ENCODE data around the gene XCR1. TPM values are rescaled to one million over a fixed set of nuclear protein-coding genes. Genes with fewer than 3 reads are reported as not detected.

XCR1 gene
- total RNA-seq, 4 donors from 2014 or later = 0.38 to 8.2 (median 3.0) TPM

- 84 to 87% methylated on average over 6 of the region's 6 CpGs for WGBS, 2 donors
- DNase-seq (ENCODE audit: low spot score in 2 of 2) = no peak
Observed at GRCh38 chr3:45991341-45991740, 35.9 kb downstream of the XCR1 start.

GRCh38 chr3:45990181-45990580 is 37.1 kb downstream of the XCR1 start:
- intact Hi-C loops (cut with DNase I; ENCODE audit: low total_unique reads) = no loop called here
- WGBS, 2 donors = 45 to 51% methylated on average over 3 of the region's 3 CpGs
- no peak for TF ChIP-seq POLR2A (IDR thresholded peaks at IDR 0.05)
- no peak for TF ChIP-seq CTCF (IDR thresholded peaks at IDR 0.05)
- no peak overlapping the region for H3K4me3 ChIP-seq (ENCODE audit: low read depth, poor library complexity, severe bottlenecking)
- no peak for DNase-seq (ENCODE audit: low spot score in 2 of 2)

More at GRCh38 chr3:45991341-45991740, 35.9 kb downstream of the XCR1 start:
- TF ChIP-seq CTCF (IDR thresholded peaks at IDR 0.05) (no peak), POLR2A (IDR thresholded peaks at IDR 0.05) (no peak)
- H3K4me3 ChIP-seq (ENCODE audit: low read depth, poor library complexity, severe bottlenecking) = no peak overlapping the region
- intact Hi-C loops (cut with DNase I; ENCODE audit: low total_unique reads) = no loop called here

DNA sequence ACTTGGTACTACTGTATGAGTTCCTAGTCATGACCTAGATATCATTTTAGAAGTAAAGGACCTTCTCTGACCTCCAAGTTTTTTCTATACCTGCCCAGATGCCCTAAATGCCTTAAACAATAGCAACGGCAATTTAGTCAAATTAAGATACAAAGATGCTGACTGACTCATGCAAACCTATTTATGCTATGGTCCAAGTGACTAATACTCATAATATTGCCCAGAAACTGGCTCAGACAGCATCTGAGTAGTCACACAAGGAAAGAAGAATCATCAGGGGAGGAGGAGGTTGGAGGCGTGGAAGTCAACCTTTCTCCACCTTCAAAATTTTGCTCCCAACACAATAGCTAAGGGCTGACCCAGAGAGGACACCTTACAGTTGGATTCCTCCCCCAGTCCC is 38.5 kb downstream of the XCR1 start:
- WGBS, 2 donors = 40 to 44% methylated on average over 2 of the region's 2 CpGs

DNA sequence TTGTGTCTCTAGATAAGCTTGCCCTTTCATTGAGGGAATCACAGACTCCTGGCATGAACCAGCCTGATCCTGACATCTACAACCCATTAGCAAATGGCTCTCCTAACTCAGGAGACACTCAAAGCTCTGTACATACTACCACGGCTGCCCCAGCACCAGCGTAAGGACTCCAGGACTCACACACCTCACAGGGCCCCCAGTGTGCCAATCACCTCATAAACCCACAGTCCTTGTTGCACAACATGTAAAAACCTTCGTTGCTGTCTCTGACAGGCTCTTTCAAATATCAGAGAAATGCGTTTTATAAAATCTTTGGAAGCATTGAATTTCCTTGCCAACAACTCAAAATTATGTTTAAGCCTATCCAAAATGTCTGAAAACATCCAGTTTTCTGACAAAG is 38.9 kb downstream of the XCR1 start:
- WGBS, 2 donors = 69 to 74% methylated on average over 4 of the region's 4 CpGs
- H3K4me3 ChIP-seq (ENCODE audit: low read depth, poor library complexity, severe bottlenecking) = no peak overlapping the region
- intact Hi-C loops (cut with DNase I; ENCODE audit: low total_unique reads) = no loop called here
- TF ChIP-seq CTCF (IDR thresholded peaks at IDR 0.05) (no peak), POLR2A (IDR thresholded peaks at IDR 0.05) (no peak)
- no peak for DNase-seq (ENCODE audit: low spot score in 2 of 2)

More for the DNA sequence above, 38.5 kb downstream of the XCR1 start:
- TF ChIP-seq POLR2A (IDR thresholded peaks at IDR 0.05) = no peak
- no peak for TF ChIP-seq CTCF (IDR thresholded peaks at IDR 0.05)
- DNase-seq (ENCODE audit: low spot score in 2 of 2) = no peak
- intact Hi-C loops (cut with DNase I; ENCODE audit: low total_unique reads) = no loop called here
- H3K4me3 ChIP-seq (ENCODE audit: low read depth, poor library complexity, severe bottlenecking) = no peak overlapping the region

- WGBS, 2 donors = 44 to 52% methylated on average over 8 of the region's 8 CpGs
- DNase-seq (ENCODE audit: low spot score in 2 of 2) = peak in 1 of 2 donors; percentile 86
- TF ChIP-seq POLR2A (IDR thresholded peaks at IDR 0.05) (no peak), CTCF (IDR thresholded peaks at IDR 0.05) (no peak)
- no peak overlapping the region for H3K4me3 ChIP-seq (ENCODE audit: low read depth, poor library complexity, severe bottlenecking)
- intact Hi-C loops (cut with DNase I; ENCODE audit: low total_unique reads) = no loop called here
Observed at GRCh38 chr3:45987368-45988291, 39.7 kb downstream of the XCR1 start.
